Astrocyte of the cerebellum (primary cell): Measurements from ENCODE around the gene VAX1.
"Not testable (repeated sequence)": the region's sequence is repeated elsewhere in the genome, so short reads cannot be mapped to it uniquely, and the experiment has no call there.

Source experiments
- DNase-seq: peaks from one replicate; pipeline ENCODE4 v3.0.0-alpha.2; 2011; ENCODE audit warnings: low read depth
- H3K4me3 ChIP-seq: 2 replicates; pipeline ENCODE4 v1.5.1; 2011; ENCODE audit warnings: mild to moderate bottlenecking, low read depth, low read length, moderate library complexity
- in situ Hi-C: cut with HindIII; loops from 2 replicates; pipeline ENCODE4 v1.10.0; 2017; ENCODE audit warnings: low sequenced_read_pairs
- TF ChIP-seq, protein P1 (sequence below): IDR thresholded peaks from 2 replicates; pipeline ENCODE4 v1.5.1; 2012; ENCODE audit warnings: low read length, low read depth, moderate library complexity, mild to moderate bottlenecking; ENCODE audit errors: missing control alignments

Gene VAX1, protein sequence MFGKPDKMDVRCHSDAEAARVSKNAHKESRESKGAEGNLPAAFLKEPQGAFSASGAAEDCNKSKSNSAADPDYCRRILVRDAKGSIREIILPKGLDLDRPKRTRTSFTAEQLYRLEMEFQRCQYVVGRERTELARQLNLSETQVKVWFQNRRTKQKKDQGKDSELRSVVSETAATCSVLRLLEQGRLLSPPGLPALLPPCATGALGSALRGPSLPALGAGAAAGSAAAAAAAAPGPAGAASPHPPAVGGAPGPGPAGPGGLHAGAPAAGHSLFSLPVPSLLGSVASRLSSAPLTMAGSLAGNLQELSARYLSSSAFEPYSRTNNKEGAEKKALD

DNA sequence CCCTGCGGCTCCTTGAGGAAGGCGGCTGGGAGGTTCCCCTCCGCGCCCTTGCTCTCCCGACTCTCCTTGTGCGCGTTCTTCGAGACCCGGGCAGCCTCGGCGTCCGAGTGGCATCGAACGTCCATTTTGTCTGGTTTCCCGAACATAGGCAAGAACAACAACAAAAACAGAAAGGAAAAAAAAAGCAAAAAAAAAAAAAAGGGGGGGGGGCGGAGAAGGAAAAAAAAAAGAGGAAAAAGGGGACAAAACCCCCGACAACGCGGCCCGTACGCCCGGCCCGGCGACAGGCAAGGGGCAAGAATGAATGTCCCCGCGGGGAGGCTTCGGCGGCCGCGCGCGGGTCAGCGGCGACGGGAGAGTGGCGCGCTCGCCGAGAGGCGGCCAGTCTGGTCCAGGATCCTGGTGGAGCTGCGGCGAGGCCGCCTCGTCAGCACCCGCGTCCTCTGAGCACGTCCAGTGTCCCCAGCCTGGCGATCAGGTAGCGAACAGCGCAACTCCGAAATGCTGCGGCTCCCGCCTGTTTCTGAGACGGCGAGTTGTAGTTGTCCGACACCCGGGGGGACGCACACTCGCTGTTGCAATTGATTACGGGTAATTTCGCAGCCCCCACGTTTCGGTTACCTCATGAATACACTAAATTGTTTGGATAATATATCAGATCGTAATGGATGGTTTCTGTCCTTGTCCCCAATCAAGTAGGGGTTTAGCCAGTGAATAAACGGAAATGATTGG is at the start of gene VAX1:
Gene VAX1, minus strand, starts transcription at position 360 of the 732 bp plus-strand sequence. Its CDS starts 214 bp downstream, at position 146.
- no peak for DNase-seq
- H3K4me3 ChIP-seq = peak within 1 kb of the TSS; percentile 31
- TF ChIP-seq, protein P1, sequence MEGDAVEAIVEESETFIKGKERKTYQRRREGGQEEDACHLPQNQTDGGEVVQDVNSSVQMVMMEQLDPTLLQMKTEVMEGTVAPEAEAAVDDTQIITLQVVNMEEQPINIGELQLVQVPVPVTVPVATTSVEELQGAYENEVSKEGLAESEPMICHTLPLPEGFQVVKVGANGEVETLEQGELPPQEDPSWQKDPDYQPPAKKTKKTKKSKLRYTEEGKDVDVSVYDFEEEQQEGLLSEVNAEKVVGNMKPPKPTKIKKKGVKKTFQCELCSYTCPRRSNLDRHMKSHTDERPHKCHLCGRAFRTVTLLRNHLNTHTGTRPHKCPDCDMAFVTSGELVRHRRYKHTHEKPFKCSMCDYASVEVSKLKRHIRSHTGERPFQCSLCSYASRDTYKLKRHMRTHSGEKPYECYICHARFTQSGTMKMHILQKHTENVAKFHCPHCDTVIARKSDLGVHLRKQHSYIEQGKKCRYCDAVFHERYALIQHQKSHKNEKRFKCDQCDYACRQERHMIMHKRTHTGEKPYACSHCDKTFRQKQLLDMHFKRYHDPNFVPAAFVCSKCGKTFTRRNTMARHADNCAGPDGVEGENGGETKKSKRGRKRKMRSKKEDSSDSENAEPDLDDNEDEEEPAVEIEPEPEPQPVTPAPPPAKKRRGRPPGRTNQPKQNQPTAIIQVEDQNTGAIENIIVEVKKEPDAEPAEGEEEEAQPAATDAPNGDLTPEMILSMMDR = no peak
- in situ Hi-C loops = no loop called here

DNA sequence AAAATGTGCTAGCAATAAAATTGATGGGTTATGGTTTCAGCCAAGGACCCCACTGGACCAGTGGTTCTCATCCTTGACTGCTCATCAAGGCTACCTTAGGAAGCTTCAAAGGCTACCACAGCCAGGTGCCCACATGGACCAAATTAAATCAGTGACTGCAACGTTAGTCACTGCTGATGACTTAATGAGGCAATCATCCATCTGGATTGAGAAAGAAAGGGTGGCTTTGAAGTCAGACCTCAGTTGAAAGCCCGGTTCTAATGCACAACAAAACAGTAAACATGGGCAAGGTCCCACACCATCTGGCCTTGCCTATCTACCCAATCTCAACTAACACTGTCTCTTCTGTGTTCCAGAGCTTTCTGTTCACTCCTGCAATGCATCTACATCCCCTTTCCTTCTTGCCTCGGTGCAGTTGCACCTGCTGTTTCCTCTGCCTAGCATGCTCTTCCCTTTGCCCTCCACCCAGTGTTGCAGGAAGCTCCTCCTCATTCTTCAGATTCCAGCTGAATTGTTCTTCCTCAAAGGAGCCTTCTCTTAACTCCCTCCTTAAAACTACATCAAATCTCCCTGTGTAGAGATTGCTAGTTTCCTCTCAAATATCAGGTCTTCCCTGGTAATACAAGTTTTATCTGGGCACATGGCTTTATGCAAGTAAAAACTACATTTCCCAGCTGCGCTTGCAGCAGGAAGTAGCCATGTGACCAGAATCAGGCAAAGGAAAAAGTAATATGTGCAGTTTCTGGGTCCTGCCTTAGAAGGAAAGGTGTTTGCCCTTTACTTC is 49.0 kb upstream of the VAX1 start:
- DNase-seq = no peak
- H3K4me3 ChIP-seq = no peak overlapping the region
- in situ Hi-C loops = no loop called here
- TF ChIP-seq, protein P1 = no peak

DNA sequence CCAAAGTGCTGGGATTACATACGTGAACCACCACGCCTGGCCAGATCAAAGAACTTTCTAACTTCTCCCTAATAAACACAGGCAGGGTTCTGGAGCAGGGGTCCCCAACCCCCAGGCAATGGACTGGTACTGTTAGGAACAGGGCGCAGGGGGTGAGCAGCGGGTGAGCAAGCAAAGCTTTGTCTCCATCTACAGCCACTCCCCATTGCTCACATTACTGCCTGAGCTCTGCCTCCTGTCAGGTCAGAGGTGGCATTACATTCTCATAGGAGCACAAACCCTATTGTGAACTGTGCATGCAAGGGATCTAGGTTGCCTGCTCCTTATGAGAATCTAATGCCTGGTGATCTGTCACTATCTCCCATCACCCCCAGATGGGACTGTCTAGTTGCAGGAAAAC is 47.7 kb upstream of the VAX1 start:
- DNase-seq, H3K4me3 ChIP-seq, in situ Hi-C loops: not testable (repeated sequence)

DNA sequence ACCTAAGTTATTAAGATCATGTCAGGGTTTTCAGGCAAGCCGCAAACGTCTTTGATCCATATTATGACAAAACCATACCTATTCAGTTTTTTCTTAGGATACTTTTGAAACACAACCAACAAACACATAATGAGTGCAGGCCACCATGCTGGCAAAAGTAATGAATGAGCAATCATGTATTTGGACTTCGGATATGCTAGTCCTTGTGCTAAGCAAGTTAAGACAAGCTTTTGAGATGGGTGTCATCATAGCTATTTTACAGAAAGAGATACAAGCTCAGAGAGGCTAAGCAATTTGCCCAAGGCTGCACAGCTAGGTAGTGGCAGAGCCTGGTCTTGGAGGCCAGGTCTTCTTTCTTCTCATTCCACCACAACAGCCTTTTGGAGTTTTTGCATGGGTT is 46.8 kb upstream of the VAX1 start:
- DNase-seq = no peak
- TF ChIP-seq, protein P1 = no peak
- in situ Hi-C loops = no loop called here
- no peak overlapping the region for H3K4me3 ChIP-seq

DNA sequence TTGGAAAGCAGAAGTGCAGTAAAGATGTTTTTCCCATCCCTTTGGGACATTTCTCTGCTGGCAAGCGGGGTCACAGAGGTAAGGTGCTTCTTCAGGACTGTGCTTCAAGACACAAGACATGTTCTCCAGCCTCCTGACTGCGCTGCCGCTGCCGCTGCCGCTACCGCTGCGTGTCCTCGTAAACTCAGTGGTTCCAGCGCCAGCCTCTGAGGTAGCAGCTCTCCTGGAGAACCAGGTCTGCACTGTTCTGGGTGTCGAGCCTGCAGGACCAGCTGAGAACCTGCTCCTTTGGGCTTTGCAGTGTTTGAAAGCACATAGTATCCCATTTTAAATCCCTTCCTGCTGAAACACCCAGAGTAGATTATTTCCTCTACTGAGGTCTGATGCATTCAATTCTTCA is 46.2 kb upstream of the VAX1 start:
- in situ Hi-C loops = no loop called here
- DNase-seq = no peak
- TF ChIP-seq, protein P1 = no peak
- H3K4me3 ChIP-seq = no peak overlapping the region

DNA sequence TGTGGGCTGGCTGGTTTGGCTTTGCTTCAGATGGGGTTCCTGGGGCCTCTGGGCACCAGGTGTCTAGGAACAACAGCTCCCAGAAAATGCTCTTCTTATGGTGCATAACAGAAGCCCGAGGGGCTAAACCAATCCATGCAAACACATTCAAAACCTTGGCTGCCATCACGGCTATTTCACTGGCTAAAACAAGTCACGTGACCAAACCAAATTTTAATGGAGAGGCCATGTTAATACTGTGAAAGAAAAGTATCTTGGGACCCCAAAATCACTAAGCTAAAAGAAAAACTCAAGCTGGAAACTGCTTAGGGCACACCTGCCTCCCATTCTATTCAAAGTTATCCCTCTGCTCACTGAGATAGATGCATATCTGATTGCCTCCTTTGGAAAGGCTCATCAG is 40.1 kb upstream of the VAX1 start:
- H3K4me3 ChIP-seq = no peak overlapping the region
- in situ Hi-C loops = no loop called here
- no peak for DNase-seq
- TF ChIP-seq, protein P1 = no peak
